NT2/D1 (cell line): ENCODE data around the gene TAF8.

Source experiments
- SUZ12 ChIP-seq: IDR thresholded peaks from 2 replicates; pipeline ENCODE4 v1.6.1; 2011; ENCODE audit not compliant: insufficient read length, insufficient read depth; ENCODE audit errors: extremely low read depth
- YY1 ChIP-seq: IDR thresholded peaks from 2 replicates; pipeline ENCODE4 v1.6.1; 2011; ENCODE audit not compliant: insufficient read length, insufficient read depth
- ZNF274 ChIP-seq: IDR thresholded peaks from 2 replicates; pipeline ENCODE4 v1.6.1; 2011; ENCODE audit warnings: mild to moderate bottlenecking, low read depth, low read length

DNA sequence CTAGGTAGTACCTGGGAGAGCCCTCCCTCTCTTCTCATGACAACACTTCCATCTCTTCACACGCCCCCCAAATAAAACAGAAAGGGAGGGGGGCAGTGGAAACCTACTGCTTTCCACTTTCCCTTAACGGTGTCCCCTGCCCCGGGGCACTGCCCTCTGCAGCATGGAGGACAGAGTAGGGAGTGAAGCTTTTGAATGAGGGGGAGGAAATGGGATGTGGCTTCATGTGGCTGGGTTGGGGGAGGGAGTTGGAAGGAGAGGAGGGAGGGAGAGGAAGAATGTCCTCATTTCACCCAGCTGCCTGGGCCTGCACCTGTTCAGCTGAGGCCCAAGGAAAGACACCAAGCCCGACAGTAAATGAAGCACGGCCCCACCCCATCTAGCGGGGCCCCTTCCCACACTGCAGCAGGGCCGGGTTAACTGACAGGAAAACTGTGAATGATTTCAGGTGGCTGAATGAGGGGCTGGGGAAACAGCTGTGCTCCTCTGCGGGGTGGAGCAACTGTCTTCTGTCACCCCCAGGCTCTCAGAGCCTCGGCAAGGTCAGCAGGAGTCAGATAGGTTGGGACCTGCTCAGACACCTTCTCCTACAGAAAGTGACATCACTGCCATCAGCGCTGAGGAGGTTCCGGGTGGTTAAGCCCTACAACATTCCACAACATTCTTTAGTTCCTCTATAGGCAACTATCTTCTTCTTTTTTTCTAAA lies 40.0 kb upstream of the TAF8 start:
- no peak for TF ChIP-seq YY1
- TF ChIP-seq ZNF274 = no peak
- TF ChIP-seq SUZ12 = no peak
